Left forelimb (tissue), 1 donor: ENCODE measurements around the gene ZNF584.
"Not testable (repeated sequence)": the region's sequence is repeated elsewhere in the genome, so short reads cannot be mapped to it uniquely, and the experiment has no call there.

Source experiments
- DNase-seq: peaks from one replicate; pipeline ENCODE4 v3.0.0-alpha.2; 2018; ENCODE audit warnings: low spot score

The ZNF584 gene

GRCh38 chr19:58408152-58409009 lies at the start of gene ZNF584:
TSS of gene ZNF584 (plus strand) at chr19:58408649. CDS start at chr19:58409148, 499 bp downstream.
- DNase-seq: peak; percentile 97

GRCh38 chr19:58361900-58362271 lies 46.6 kb upstream of the ZNF584 start:
- no peak for DNase-seq

- peak; percentile 98 for DNase-seq
Observed at GRCh38 chr19:58362272-58362994, 46.0 kb upstream of the ZNF584 start, which contains the start of gene ZNF497. TSS of gene ZNF497 (minus strand) at chr19:58362751. CDS start at chr19:58357635, 5,116 bp downstream.

GRCh38 chr19:58364146-58364545 lies 44.3 kb upstream of the ZNF584 start:
- peak; percentile 9 for DNase-seq

- DNase-seq: peak; percentile 36
Observed at GRCh38 chr19:58366585-58367430, 41.6 kb upstream of the ZNF584 start.

- DNase-seq: no peak
Observed at GRCh38 chr19:58367698-58368454, 40.6 kb upstream of the ZNF584 start.

- DNase-seq: peak; percentile 66
Observed at GRCh38 chr19:58368561-58369360, 39.7 kb upstream of the ZNF584 start.

GRCh38 chr19:58372311-58373133 lies 35.9 kb upstream of the ZNF584 start:
- no peak for DNase-seq

GRCh38 chr19:58374200-58374599 lies 34.2 kb upstream of the ZNF584 start:
- DNase-seq: no peak

GRCh38 chr19:58376724-58377123 lies 31.7 kb upstream of the ZNF584 start:
- not testable (repeated sequence) for DNase-seq

GRCh38 chr19:58379246-58379645 lies 29.2 kb upstream of the ZNF584 start:
- DNase-seq: peak; percentile 51

- DNase-seq: no peak
Observed at GRCh38 chr19:58380037-58380661, 28.3 kb upstream of the ZNF584 start.

GRCh38 chr19:58380662-58381459 lies 27.6 kb upstream of the ZNF584 start, which contains the start of gene ZNF837:
TSS of gene ZNF837 (minus strand) at chr19:58381030. CDS start at chr19:58369332, 11,698 bp downstream.
- peak; percentile 97 for DNase-seq

- DNase-seq: no peak
Observed at GRCh38 chr19:58381460-58382212, 26.8 kb upstream of the ZNF584 start.

- peak; percentile 49 for DNase-seq
Observed at GRCh38 chr19:58382997-58383603, 25.3 kb upstream of the ZNF584 start.

- peak; percentile 40 for DNase-seq
Observed at GRCh38 chr19:58385313-58385890, 23.0 kb upstream of the ZNF584 start.
